Activated naive CD8-positive, alpha-beta T cell treated with anti-CD3 and anti-CD28 coated beads, Interleukin-2, amount 50 U/mL, for 24 hours (primary cell): ENCODE measurements around the gene GPAT3.
"Not testable (repeated sequence)": the region's sequence is repeated elsewhere in the genome, so short reads cannot be mapped to it uniquely, and the experiment has no call there.

ENCODE experiments used
- ATAC-seq: fragments of 150-1000 bp; cut with Tn5 transposase; one replicate; pipeline ENCODE4 v1.10.0; 2021
- DNase-seq: peaks from one replicate; pipeline ENCODE4 v3.0.0; 2021
- H3K27ac Mint-ChIP-seq: one replicate; pipeline ENCODE4 v1.8.0; 2021; ENCODE audit warnings: mild to moderate bottlenecking, mixed read lengths
- H3K27me3 Mint-ChIP-seq: one replicate; pipeline ENCODE4 v1.8.0; 2021; ENCODE audit warnings: mixed read lengths
- H3K36me3 Mint-ChIP-seq: one replicate; pipeline ENCODE4 v1.8.0; 2021; ENCODE audit warnings: low read depth, mixed read lengths
- H3K4me1 Mint-ChIP-seq: one replicate; pipeline ENCODE4 v1.8.0; 2021; ENCODE audit warnings: mixed read lengths
- H3K4me3 Mint-ChIP-seq: one replicate; pipeline ENCODE4 v1.8.0; 2021; ENCODE audit warnings: mild to moderate bottlenecking, moderate library complexity, mixed read lengths
- H3K9me3 Mint-ChIP-seq: one replicate; pipeline ENCODE4 v1.8.0; 2021; ENCODE audit warnings: mixed read lengths

The GPAT3 gene

DNA sequence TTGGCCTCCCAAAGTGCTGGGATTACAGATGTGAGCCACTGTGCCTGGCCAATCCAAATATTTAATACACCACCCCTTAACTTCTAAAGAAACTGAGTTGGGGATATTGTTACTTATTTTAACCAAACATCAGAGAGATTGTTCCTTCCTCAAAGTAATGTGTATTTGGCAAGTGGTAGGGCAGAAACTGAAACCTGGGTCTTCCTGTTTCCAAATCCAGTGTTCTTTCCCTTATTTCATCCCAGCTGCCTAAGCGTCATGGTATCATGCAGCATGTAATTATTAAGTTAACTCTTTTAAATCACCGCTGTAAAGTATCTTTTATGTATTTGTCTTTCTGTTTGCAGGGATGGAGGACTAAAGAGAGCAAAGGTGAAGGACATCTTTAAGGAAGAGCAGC is 68.4 kb downstream of the GPAT3 start:
- Mint-ChIP-seq H3K27me3 (no peaks in the 10 kb centered on the region), H3K36me3 (peaks cover 2% of the 10 kb centered on the region), H3K27ac (no peak overlapping the region), H3K9me3 (peaks cover 2% of the 10 kb centered on the region), H3K4me3 (no peak overlapping the region), H3K4me1 (no peaks in the 10 kb centered on the region)
- no peak for DNase-seq
- ATAC-seq = no peak

DNA sequence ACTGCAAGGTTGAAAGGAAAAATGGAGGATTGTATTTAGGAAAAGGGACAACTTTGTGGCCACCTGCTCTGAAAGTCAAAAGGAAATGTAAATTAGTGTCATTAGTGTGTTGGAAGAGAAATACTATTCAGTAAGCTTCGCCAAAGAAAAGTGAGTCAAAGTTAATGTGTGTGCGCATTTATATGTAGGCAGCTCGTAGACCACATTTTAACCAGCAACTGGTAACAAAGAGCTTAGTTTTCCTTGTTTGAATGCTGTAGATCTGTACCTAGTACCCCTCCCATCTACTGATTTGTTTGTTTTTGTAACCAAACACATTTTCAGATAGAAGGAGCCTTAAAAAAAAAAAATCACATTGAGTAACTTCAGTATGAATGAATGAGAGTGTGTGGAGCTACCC is 69.3 kb downstream of the GPAT3 start:
- DNase-seq (no peak), ATAC-seq (no peak)
- Mint-ChIP-seq H3K36me3 (no peaks in the 10 kb centered on the region), H3K4me1 (no peaks in the 10 kb centered on the region), H3K27me3 (no peaks in the 10 kb centered on the region), H3K27ac (no peak overlapping the region), H3K9me3 (no peaks in the 10 kb centered on the region), H3K4me3 (no peak overlapping the region)

GRCh38 chr4:83605744-83606172 is 69.8 kb downstream of the GPAT3 start:
- H3K4me3 Mint-ChIP-seq = no peak overlapping the region
- ATAC-seq = no peak
- H3K36me3 Mint-ChIP-seq = no peaks in the 10 kb centered on the region

DNA sequence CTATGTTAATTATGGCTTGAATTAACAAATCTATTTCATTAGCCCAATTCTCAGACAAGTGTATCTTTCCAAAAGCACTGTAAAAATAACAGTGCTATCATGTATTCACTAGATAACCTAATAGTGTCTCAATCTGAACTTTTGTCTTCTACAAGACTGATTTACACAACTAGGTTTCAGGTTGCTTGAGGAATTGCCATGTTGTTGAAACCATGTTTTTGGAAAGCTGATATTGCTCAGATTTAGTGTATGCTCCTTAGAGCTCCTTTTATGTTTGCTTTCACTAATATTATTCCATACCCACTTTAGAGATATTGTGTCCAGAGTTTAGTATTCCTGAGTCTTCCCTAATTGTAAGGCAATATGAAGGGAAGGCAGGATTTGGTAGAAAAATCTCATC is 70.6 kb downstream of the GPAT3 start:
- Mint-ChIP-seq H3K27ac (no peak overlapping the region), H3K4me1 (no peaks in the 10 kb centered on the region), H3K36me3 (no peaks in the 10 kb centered on the region), H3K27me3 (peaks cover 6% of the 10 kb centered on the region), H3K4me3 (no peak overlapping the region), H3K9me3 (peaks cover 2% of the 10 kb centered on the region)
- no peak for ATAC-seq
- DNase-seq = no peak

More at GRCh38 chr4:83605744-83606172, 69.8 kb downstream of the GPAT3 start:
- Mint-ChIP-seq H3K27me3 (peaks cover 2% of the 10 kb centered on the region), H3K4me1 (no peaks in the 10 kb centered on the region), H3K27ac (no peak overlapping the region), H3K9me3 (no peaks in the 10 kb centered on the region)
- no peak for DNase-seq

DNA sequence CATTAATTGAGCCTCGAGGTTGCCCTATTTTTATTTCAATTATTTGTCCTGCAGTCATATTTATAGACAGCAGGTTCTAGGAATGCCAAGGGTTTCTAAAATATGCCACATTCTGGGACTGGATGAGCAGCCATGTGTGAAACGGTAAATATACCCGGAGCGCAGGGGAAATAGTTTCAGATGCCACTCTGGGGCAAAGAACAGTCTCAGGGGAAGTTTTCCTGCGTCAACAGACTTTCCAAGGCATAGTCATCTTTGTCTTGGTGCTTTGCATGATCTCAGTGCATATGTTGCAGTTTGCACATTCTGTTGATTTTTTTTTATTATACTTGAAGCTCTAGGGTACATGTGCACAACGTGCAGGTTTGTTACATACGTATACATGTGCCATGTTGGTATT is 71.0 kb downstream of the GPAT3 start:
- Mint-ChIP-seq H3K36me3 (no peaks in the 10 kb centered on the region), H3K4me3 (no peak overlapping the region), H3K4me1 (no peaks in the 10 kb centered on the region), H3K9me3 (peaks cover 6% of the 10 kb centered on the region), H3K27me3 (peaks cover 9% of the 10 kb centered on the region), H3K27ac (no peak overlapping the region)
- no peak for DNase-seq
- no peak for ATAC-seq

DNA sequence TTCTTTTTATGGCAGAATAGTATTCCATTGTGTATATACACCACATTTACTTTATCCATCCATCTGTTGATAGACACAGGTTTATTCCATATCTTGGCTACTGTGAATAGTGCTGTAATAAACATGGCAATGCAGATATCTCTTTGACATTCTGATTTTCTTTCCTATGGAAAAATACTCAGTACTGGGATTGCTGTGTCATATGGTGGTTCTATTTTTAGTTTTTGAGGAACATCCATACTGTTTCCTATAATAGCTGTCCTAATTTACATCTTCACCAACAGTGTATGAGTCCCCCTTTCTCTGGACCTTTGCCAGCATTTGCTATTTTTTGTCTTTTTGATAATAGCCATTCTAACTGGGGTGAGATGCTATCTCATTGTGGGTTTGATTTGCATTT is 73.5 kb downstream of the GPAT3 start:
- no peak for DNase-seq
- Mint-ChIP-seq H3K4me1 (no peaks in the 10 kb centered on the region), H3K27me3 (peaks cover 12% of the 10 kb centered on the region), H3K36me3 (peaks cover 3% of the 10 kb centered on the region), H3K9me3 (peaks cover 26% of the 10 kb centered on the region), H3K4me3 (no peak overlapping the region), H3K27ac (no peak overlapping the region)
- no peak for ATAC-seq

GRCh38 chr4:83610729-83611128 is 74.8 kb downstream of the GPAT3 start:
- peaks cover 3% of the 10 kb centered on the region for H3K36me3 Mint-ChIP-seq
- H3K4me1 Mint-ChIP-seq = no peaks in the 10 kb centered on the region
- no peak overlapping the region for H3K27ac Mint-ChIP-seq
- H3K4me3 Mint-ChIP-seq = no peak overlapping the region
- peaks cover 15% of the 10 kb centered on the region for H3K27me3 Mint-ChIP-seq
- ATAC-seq = no peak
- peaks cover 28% of the 10 kb centered on the region for H3K9me3 Mint-ChIP-seq
- DNase-seq = no peak

DNA sequence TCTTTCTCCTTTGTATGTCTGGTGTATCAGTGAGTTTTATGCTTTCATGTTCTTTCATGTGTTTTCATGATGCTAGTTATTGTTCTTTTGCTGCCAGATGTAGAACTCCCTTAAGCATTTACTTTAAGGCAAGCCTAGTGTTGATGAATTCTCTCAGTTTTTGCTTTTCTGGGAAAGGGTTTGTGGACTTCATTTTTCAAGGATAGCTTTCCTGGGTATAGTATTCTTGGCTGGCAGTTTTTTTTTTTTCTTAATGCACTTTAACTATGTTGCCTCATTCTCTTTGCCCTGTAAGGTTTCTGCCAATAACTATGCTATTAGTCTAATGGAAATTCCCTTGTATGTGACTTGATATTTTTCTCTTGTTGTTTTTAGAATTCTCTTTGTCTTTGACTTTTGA is 77.1 kb downstream of the GPAT3 start:
- DNase-seq (no peak), ATAC-seq (no peak)
- H3K36me3 Mint-ChIP-seq = peaks cover 3% of the 10 kb centered on the region
- H3K27ac Mint-ChIP-seq = no peak overlapping the region
- peaks cover 15% of the 10 kb centered on the region for H3K27me3 Mint-ChIP-seq
- H3K4me1 Mint-ChIP-seq = no peaks in the 10 kb centered on the region
- peaks cover 28% of the 10 kb centered on the region for H3K9me3 Mint-ChIP-seq
- no peak overlapping the region for H3K4me3 Mint-ChIP-seq

DNA sequence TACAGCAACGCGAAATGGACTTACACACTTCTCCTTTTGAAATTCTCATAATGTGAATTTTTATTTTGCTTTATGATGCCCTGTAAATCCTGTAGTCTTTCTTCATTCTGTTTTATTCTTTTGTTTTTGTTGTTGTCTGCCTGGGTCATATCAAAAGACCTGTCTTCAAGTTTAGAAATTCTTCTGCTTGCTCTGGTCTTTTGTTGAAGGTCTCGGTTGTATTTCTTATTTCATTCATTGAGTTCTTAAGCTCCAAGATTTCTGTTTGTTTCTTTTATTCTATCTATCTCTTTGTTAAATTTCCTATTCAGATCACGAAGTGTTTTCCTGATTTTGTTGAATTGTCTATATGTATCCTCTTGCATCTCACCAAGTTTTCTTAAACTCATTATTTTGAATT is 78.1 kb downstream of the GPAT3 start:
- H3K4me3 Mint-ChIP-seq = no peak overlapping the region
- H3K4me1 Mint-ChIP-seq = no peaks in the 10 kb centered on the region
- no peak for ATAC-seq
- DNase-seq = no peak
- H3K9me3 Mint-ChIP-seq = peaks cover 28% of the 10 kb centered on the region
- peaks cover 3% of the 10 kb centered on the region for H3K36me3 Mint-ChIP-seq
- H3K27ac Mint-ChIP-seq = no peak overlapping the region
- peaks cover 17% of the 10 kb centered on the region for H3K27me3 Mint-ChIP-seq

GRCh38 chr4:83616252-83616651 is 80.3 kb downstream of the GPAT3 start:
- H3K36me3 Mint-ChIP-seq = peaks cover 5% of the 10 kb centered on the region
- H3K27ac Mint-ChIP-seq = no peak overlapping the region

DNA sequence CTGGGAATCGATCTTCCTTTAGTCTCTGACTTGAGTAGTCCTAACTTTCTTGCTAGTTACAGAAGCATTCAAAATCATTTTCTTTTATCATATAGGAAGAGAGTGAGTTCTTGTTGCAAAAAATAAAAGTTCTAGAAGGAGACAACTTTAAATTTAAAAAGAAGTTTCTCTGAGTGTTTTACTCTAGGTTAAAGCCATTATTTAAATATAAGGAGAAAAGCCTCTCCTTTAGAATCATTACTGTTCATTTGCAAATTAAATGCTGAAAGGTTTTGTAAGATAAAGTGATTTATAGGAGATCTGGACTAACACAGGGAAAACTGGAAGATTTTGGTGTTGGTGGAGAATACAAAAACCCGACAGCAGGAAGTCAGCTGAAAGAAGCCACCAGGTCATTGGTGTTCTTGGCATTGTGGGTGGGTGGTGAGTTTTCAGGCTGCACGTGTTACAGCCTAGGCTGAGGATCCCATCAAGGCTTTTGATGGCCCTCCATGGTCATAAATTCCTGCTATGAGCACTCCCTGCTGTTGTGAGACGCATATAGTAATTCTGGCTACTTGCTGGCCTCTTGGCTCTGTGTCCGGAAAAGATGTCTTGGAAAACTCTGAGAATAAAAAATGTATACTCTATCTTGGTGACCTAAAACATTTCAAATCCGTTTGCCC is 81.6 kb downstream of the GPAT3 start:
- Mint-ChIP-seq H3K36me3 (peaks cover 11% of the 10 kb centered on the region), H3K27me3 (peaks cover 29% of the 10 kb centered on the region), H3K4me1 (peaks cover 3% of the 10 kb centered on the region), H3K9me3 (peaks cover 33% of the 10 kb centered on the region), H3K27ac (no peak overlapping the region), H3K4me3 (no peak overlapping the region)
- no peak for DNase-seq
- ATAC-seq = no peak

More at GRCh38 chr4:83616252-83616651, 80.3 kb downstream of the GPAT3 start:
- H3K9me3 Mint-ChIP-seq = peaks cover 33% of the 10 kb centered on the region
- H3K4me1 Mint-ChIP-seq = peaks cover 3% of the 10 kb centered on the region
- DNase-seq = no peak
- H3K4me3 Mint-ChIP-seq = no peak overlapping the region
- H3K27me3 Mint-ChIP-seq = peaks cover 30% of the 10 kb centered on the region
- no peak for ATAC-seq

- ATAC-seq = no peak
Observed at GRCh38 chr4:83618431-83618830, 82.5 kb downstream of the GPAT3 start.

GRCh38 chr4:83618991-83619645 is 83.2 kb downstream of the GPAT3 start:
- Mint-ChIP-seq H3K9me3 (peaks cover 22% of the 10 kb centered on the region), H3K36me3 (peaks cover 10% of the 10 kb centered on the region), H3K4me3 (no peak overlapping the region), H3K27me3 (peaks cover 31% of the 10 kb centered on the region), H3K4me1 (peaks cover 3% of the 10 kb centered on the region), H3K27ac (no peak overlapping the region)
- DNase-seq = no peak
- ATAC-seq = no peak

More at GRCh38 chr4:83618431-83618830, 82.5 kb downstream of the GPAT3 start:
- Mint-ChIP-seq H3K4me3 (no peak overlapping the region), H3K36me3 (peaks cover 10% of the 10 kb centered on the region), H3K9me3 (peaks cover 28% of the 10 kb centered on the region), H3K27me3 (peaks cover 33% of the 10 kb centered on the region), H3K27ac (no peak overlapping the region), H3K4me1 (peaks cover 3% of the 10 kb centered on the region)
- DNase-seq = no peak

DNA sequence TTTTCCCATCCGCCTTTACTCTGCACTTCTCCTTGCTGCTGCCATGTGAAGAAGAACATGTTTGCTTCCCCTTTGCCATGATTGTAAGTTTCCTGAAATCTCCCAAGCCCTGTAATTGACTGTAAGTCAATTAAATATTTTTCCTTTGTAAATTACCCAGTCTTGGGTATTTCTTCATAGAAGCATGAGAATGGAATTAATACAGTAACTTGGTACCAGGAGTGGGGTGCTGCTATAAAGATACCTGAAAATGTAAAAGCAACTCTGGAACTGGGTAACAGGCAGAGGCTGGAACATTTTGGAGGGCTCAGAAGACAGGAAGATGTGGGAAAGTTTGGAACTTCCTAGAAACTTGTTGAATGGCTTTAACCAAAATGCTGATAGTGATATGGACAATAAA is 86.2 kb downstream of the GPAT3 start:
- ATAC-seq, H3K4me1 Mint-ChIP-seq, H3K27ac Mint-ChIP-seq, DNase-seq, H3K4me3 Mint-ChIP-seq: not testable (repeated sequence)
- Mint-ChIP-seq H3K27me3 (peaks cover 37% of the 10 kb centered on the region), H3K9me3 (peaks cover 17% of the 10 kb centered on the region), H3K36me3 (peaks cover 10% of the 10 kb centered on the region)

DNA sequence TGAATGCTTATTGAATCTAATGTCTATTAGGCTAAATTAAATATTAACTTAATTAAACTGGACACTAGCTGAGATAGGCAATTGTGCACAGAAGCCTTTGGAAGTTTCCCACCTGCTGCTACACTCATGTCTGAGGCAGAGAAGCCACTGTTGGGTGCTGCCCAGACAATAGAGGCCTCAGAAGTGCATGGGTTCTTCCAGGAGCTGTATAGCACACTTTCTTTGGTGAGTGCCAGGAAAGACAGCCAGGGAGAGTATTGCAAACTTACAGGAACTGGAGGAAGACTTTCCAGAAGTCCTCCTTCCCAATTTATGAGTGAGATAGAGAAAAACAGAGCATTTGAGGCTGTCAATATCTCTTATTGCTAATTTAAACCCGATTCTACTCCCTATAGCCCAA is 89.9 kb downstream of the GPAT3 start:
- no peak overlapping the region for H3K4me3 Mint-ChIP-seq
- no peak overlapping the region for H3K27ac Mint-ChIP-seq
- no peaks in the 10 kb centered on the region for H3K4me1 Mint-ChIP-seq
- peaks cover 20% of the 10 kb centered on the region for H3K27me3 Mint-ChIP-seq
- no peak for ATAC-seq
- H3K9me3 Mint-ChIP-seq = peaks cover 15% of the 10 kb centered on the region
- H3K36me3 Mint-ChIP-seq = peaks cover 10% of the 10 kb centered on the region
- no peak for DNase-seq
